ENCODE results near the gene S100Z.

DNA sequence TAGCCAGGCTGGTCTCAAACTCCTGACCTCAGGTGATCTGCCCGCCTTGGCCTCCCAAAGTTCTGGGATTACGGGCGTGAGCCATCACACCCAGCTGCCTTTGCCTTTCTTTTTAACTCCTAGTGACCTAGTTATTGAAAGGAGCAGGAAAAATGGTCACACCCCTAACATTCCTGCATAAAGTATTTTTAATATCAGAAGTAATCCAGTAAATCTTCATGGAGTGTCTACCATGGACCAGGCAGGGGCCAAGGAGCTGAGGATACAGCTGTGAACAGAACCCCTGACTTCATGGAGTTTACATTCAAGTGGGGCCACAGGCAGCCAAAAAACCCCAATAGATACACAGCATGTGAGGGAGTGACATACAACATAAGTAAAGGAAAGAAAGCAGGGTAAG is 49.2 kb upstream of the S100Z start:
- TF ChIP-seq CTCF (IDR thresholded peaks at IDR 0.05) (no peak), POLR2A (IDR thresholded peaks at IDR 0.05) (no peak), POLR2AphosphoS5 (IDR thresholded peaks at IDR 0.05) (no peak), EP300 (IDR thresholded peaks at IDR 0.05) (no peak)

Data from stomach (tissue), 4 donors.